ENCODE results near the gene WDR4. TPM values are rescaled to one million over a fixed set of nuclear protein-coding genes. Genes with fewer than 3 reads are reported as not detected.

WDR4 gene
- total RNA-seq, 2 donors from 2014 or later = 8.0 to 37.9 TPM

DNA sequence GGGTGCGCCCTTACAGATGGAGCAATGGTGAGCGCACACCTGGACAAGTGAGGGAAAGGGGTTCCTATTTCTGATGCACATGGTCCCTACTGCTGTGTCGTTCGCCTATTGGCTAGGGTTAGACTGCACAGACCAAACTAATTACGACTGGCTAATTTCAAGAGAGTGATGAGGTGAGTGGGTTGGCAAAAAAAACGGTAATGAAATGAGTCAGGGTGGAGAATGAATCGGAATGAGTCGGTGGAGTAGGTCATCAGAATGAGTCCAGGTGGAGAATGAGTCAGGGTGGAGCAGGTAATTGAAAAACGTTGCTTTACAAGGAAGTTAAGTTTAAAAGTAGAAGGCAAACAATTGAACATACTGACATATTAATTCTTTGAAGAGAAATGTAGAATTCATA is 79.8 kb downstream of the WDR4 start:
- H3K9me3 ChIP-seq = no peaks in the 10 kb centered on the region
- no peaks in the 10 kb centered on the region for H3K4me1 ChIP-seq
- DNase-seq (no peak), ATAC-seq (no peak)
- H3K4me3 ChIP-seq = no peak overlapping the region
- no peak overlapping the region for H3K27ac ChIP-seq
- intact Hi-C loops (cut with DNase I) = no loop called here
- no peaks in the 10 kb centered on the region for H3K36me3 ChIP-seq (replicated peaks in 1 of 2; ENCODE audit: insufficient read depth in 1 of 2, low read depth in 2 of 2)
- WGBS, 2 donors = 64 to 65% methylated on average over 9 of the region's 9 CpGs
- TF ChIP-seq, protein P1, sequence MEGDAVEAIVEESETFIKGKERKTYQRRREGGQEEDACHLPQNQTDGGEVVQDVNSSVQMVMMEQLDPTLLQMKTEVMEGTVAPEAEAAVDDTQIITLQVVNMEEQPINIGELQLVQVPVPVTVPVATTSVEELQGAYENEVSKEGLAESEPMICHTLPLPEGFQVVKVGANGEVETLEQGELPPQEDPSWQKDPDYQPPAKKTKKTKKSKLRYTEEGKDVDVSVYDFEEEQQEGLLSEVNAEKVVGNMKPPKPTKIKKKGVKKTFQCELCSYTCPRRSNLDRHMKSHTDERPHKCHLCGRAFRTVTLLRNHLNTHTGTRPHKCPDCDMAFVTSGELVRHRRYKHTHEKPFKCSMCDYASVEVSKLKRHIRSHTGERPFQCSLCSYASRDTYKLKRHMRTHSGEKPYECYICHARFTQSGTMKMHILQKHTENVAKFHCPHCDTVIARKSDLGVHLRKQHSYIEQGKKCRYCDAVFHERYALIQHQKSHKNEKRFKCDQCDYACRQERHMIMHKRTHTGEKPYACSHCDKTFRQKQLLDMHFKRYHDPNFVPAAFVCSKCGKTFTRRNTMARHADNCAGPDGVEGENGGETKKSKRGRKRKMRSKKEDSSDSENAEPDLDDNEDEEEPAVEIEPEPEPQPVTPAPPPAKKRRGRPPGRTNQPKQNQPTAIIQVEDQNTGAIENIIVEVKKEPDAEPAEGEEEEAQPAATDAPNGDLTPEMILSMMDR (IDR thresholded peaks at IDR 0.05) = no peak
- TF ChIP-seq POLR2A (IDR thresholded peaks at IDR 0.05) = no peak
- peaks cover 0 to 4% of the 10 kb centered on the region in 2 donors for H3K27me3 ChIP-seq

Other genes with a start within 250 kb of the WDR4 start
- gene PDE9A, start 225.9 kb downstream of the WDR4 start, total RNA-seq = 1 to 10 TPM; 5.2 to 7.9 TPM
- 10 to 100 TPM; 42.3 to 55.0 TPM for gene NDUFV3, start 13.8 kb upstream of the WDR4 start, total RNA-seq
- under 1 TPM in 1 of 2 donors, not detected in 1; 0.52 TPM for gene ERVH48-1, start 46.1 kb upstream of the WDR4 start, total RNA-seq
- gene PKNOX1, start 95.0 kb upstream of the WDR4 start, total RNA-seq = 10 to 100 TPM; 11.2 to 27.4 TPM
- gene CBS, start 196.3 kb upstream of the WDR4 start, total RNA-seq = 100 to 1,000 TPM; 196 to 199 TPM
- gene U2AF1, start 228.0 kb upstream of the WDR4 start, total RNA-seq = 10 to 100 TPM; 34.2 to 40.9 TPM